ENCODE measurements around the gene PREX1. TPM values are rescaled to one million over a fixed set of nuclear protein-coding genes. Genes with fewer than 3 reads are reported as not detected.

PREX1 gene
- total RNA-seq, 1 donor, result 57.4 TPM

DNA sequence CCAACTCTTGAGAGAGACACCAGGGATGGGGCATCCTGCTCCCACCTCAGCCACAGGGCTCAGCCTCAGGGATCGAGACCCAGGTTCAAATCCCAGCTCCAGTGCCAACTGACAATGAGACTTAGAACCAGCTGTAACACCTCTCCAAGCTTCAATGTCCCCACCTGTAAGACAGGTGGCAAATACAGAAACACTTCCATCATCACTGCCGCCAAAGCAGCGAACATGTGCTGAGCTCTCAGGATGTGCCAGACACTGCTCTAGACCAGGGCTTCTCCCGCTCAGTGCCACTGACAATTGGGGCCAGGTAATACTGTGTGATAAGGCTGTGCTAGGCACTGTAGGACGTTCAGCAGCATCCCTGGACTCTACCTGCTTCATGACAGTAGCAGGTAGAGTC lies 22.1 kb downstream of the PREX1 start:
- no peak for DNase-seq (ENCODE audit: low read depth)
- H3K4me3 ChIP-seq (ENCODE audit: low read depth, low read length), result no peak overlapping the region
- TF ChIP-seq CTCF (IDR thresholded peaks at IDR 0.05; ENCODE audit: insufficient read depth, low read depth, low read length), result no peak

GRCh38 chr20:48805286-48805685 lies 22.5 kb downstream of the PREX1 start:
- DNase-seq (ENCODE audit: low read depth), result no peak
- H3K4me3 ChIP-seq (ENCODE audit: low read depth, low read length), result no peak overlapping the region
- no peak for TF ChIP-seq CTCF (IDR thresholded peaks at IDR 0.05; ENCODE audit: insufficient read depth, low read depth, low read length)

GRCh38 chr20:48804300-48804980 lies 23.4 kb downstream of the PREX1 start:
- no peak overlapping the region for H3K4me3 ChIP-seq (ENCODE audit: low read depth, low read length)
- DNase-seq (ENCODE audit: low read depth), result no peak
- TF ChIP-seq CTCF (IDR thresholded peaks at IDR 0.05; ENCODE audit: insufficient read depth, low read depth, low read length), result no peak

DNA sequence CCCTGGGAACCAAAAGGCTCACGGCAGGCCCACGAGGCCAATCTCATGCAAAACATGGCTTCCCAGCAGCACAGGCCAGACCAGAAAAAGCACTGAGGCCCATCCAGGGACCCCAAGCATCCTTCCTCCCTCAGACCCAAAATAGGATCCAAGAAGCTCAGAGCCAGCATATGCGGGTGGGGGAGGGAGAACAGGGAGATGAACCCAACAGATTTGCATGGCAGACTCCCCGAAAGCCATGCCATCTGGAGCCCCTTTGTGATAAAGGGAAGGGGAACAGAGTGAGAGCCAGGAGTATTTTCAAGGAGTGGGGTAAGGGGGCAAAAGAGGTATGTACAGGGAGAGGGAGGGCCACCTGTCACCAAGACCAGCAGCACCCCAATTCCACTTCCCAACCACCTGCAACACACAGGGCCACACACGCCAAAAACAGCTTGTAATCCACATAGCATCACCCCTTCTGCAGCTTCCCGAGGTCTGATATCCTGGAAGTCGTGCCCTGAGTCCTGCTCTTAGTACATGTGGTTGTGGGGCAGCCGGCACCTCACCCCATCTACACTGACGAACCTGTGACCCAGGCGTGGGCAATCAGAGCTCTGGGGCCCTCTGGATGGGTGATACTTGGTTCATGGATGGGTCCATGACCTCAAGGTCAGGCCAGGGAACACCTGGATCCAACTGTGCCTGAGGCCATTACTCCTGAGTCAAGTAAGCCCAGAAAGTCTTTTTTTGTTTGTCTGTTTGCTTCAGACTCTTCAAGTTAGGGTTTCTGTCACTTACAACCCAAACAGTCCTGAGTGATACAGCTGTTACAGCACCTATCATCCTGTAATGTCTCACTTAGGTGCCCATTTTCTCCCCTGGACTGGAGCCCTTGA lies 24.4 kb downstream of the PREX1 start:
- TF ChIP-seq CTCF (IDR thresholded peaks at IDR 0.05; ENCODE audit: insufficient read depth, low read depth, low read length), result no peak
- no peak for DNase-seq (ENCODE audit: low read depth)
- no peak overlapping the region for H3K4me3 ChIP-seq (ENCODE audit: low read depth, low read length)

DNA sequence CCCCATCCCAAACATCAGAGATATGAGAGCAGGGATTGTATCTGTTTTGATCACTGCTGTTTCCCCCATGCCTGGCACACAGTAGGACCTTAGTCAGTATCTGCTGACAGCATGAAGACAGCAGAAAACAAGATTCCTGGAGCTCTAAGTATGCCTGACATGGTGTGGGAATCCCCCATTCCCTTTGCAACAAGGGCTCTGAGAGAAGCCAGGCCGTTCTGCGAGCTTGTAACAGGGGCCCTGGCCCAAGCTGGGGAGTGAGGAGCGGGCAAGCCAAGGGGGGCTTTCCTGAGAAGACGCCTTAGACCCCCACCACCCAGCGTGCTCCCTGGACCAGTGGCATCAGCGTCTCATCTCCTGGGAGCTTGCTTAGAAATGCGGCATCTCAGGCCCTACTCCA lies 25.2 kb downstream of the PREX1 start:
- H3K4me3 ChIP-seq (ENCODE audit: low read depth, low read length), result no peak overlapping the region
- TF ChIP-seq CTCF (IDR thresholded peaks at IDR 0.05; ENCODE audit: insufficient read depth, low read depth, low read length), result no peak
- no peak for DNase-seq (ENCODE audit: low read depth)

- no peak for TF ChIP-seq CTCF (IDR thresholded peaks at IDR 0.05; ENCODE audit: insufficient read depth, low read depth, low read length)
- no peak overlapping the region for H3K4me3 ChIP-seq (ENCODE audit: low read depth, low read length)
- no peak for DNase-seq (ENCODE audit: low read depth)
These were observed 25.6 kb downstream of the PREX1 start for GRCh38 chr20:48802216-48802615.
